ENCODE measurements around the gene ITPA. TPM values are rescaled to one million over a fixed set of nuclear protein-coding genes. Genes with fewer than 3 reads are reported as not detected.

Gene ITPA
- total and polyA plus RNA-seq, 2 of the 13 experiments (the other 11 are each of a cell fraction or from before 2014, with no cell fraction given): 60.1 to 103 TPM

DNA sequence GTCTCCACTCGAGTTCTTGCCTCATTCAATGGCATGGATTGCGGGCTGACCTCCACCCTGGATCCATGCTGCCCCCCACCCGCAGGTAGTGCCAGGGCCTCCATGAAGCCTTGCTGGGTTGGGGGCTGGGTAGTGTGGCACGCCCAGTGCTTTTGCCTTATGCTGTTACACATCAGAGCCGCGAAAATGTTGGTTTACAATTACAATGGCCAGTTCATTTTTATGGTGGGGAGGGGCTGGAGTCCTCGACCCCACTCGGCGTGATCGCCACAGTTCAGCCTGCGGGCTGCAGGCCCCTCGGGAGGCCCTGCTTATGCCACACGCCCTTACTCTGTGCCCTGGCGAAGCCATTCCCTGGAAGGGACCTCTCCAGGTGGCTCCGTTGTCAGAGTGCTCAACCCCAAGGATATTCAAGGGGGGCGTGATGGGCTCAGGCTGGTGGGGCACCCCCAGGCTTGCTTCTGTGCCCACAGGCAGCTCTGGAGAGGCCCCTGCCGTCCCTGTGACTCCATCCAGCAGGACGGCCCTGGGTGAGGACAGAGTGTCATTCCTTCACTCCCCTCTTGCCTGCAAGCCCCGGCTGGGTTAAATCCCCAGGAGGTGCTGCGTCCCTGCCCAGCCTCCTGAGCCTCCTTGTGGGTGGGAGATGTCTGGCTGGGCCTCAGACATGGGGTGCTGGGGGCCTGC, 14.8 kb downstream of the ITPA start (continued):
- no peak for TF ChIP-seq ZNF431 (CRISPR knock-in tag; IDR thresholded peaks at IDR 0.05; ENCODE audit: borderline replicate concordance, low read depth)
- no peak for TF ChIP-seq ZNF234 (CRISPR knock-in tag; conservative IDR thresholded peaks at IDR 0.05)
- TF ChIP-seq PHF8 (CRISPR knock-in tag; IDR thresholded peaks at IDR 0.05): peak; percentile 14; the same call in 1 of the 2 replicates
- no peak for TF ChIP-seq ZBTB25 (CRISPR knock-in tag; IDR thresholded peaks at IDR 0.05)
- TF ChIP-seq, protein P1, sequence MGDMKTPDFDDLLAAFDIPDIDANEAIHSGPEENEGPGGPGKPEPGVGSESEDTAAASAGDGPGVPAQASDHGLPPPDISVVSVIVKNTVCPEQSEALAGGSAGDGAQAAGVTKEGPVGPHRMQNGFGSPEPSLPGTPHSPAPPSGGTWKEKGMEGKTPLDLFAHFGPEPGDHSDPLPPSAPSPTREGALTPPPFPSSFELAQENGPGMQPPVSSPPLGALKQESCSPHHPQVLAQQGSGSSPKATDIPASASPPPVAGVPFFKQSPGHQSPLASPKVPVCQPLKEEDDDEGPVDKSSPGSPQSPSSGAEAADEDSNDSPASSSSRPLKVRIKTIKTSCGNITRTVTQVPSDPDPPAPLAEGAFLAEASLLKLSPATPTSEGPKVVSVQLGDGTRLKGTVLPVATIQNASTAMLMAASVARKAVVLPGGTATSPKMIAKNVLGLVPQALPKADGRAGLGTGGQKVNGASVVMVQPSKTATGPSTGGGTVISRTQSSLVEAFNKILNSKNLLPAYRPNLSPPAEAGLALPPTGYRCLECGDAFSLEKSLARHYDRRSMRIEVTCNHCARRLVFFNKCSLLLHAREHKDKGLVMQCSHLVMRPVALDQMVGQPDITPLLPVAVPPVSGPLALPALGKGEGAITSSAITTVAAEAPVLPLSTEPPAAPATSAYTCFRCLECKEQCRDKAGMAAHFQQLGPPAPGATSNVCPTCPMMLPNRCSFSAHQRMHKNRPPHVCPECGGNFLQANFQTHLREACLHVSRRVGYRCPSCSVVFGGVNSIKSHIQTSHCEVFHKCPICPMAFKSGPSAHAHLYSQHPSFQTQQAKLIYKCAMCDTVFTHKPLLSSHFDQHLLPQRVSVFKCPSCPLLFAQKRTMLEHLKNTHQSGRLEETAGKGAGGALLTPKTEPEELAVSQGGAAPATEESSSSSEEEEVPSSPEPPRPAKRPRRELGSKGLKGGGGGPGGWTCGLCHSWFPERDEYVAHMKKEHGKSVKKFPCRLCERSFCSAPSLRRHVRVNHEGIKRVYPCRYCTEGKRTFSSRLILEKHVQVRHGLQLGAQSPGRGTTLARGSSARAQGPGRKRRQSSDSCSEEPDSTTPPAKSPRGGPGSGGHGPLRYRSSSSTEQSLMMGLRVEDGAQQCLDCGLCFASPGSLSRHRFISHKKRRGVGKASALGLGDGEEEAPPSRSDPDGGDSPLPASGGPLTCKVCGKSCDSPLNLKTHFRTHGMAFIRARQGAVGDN (CRISPR knock-in tag; IDR thresholded peaks at IDR 0.05): peak; percentile 78
- peak; percentile 75 for TF ChIP-seq RBFOX2 (IDR thresholded peaks at IDR 0.05; ENCODE audit: low read depth, low read length)
- TF ChIP-seq MXD3 (CRISPR knock-in tag; IDR thresholded peaks at IDR 0.05): 0 out of 2 replicates have a peak, but pooled peaks have one; percentile 38
- no peak for TF ChIP-seq NR2F6 (IDR thresholded peaks at IDR 0.05)
- TF ChIP-seq NR2F6 (CRISPR knock-in tag; IDR thresholded peaks at IDR 0.05): no peak
- no peak; the same call in 1 of the 2 replicates for TF ChIP-seq HMG20B (CRISPR knock-in tag; conservative IDR thresholded peaks at IDR 0.05)
- no peak; the same call in 1 of the 2 replicates for TF ChIP-seq KDM2A (CRISPR knock-in tag; IDR thresholded peaks at IDR 0.05; ENCODE audit: borderline replicate concordance, low read depth)
- TF ChIP-seq ZSCAN30 (CRISPR knock-in tag; IDR thresholded peaks at IDR 0.05): no peak
- no peak for TF ChIP-seq KDM5B (CRISPR knock-in tag; IDR thresholded peaks at IDR 0.05; ENCODE audit: borderline replicate concordance)
- TF ChIP-seq ZNF878 (CRISPR knock-in tag; IDR thresholded peaks at IDR 0.05): no peak
- TF ChIP-seq, protein P2, sequence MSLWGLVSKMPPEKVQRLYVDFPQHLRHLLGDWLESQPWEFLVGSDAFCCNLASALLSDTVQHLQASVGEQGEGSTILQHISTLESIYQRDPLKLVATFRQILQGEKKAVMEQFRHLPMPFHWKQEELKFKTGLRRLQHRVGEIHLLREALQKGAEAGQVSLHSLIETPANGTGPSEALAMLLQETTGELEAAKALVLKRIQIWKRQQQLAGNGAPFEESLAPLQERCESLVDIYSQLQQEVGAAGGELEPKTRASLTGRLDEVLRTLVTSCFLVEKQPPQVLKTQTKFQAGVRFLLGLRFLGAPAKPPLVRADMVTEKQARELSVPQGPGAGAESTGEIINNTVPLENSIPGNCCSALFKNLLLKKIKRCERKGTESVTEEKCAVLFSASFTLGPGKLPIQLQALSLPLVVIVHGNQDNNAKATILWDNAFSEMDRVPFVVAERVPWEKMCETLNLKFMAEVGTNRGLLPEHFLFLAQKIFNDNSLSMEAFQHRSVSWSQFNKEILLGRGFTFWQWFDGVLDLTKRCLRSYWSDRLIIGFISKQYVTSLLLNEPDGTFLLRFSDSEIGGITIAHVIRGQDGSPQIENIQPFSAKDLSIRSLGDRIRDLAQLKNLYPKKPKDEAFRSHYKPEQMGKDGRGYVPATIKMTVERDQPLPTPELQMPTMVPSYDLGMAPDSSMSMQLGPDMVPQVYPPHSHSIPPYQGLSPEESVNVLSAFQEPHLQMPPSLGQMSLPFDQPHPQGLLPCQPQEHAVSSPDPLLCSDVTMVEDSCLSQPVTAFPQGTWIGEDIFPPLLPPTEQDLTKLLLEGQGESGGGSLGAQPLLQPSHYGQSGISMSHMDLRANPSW (CRISPR knock-in tag; IDR thresholded peaks at IDR 0.05; ENCODE audit: borderline replicate concordance): no peak
- TF ChIP-seq ARNT (IDR thresholded peaks at IDR 0.05): no peak
- TF ChIP-seq CREM (IDR thresholded peaks at IDR 0.05): no peak
- no peak for TF ChIP-seq CREM (CRISPR knock-in tag; IDR thresholded peaks at IDR 0.05)
- 0 out of 2 replicates have a peak, but pooled peaks have one; percentile 33 for TF ChIP-seq DNMT3B (CRISPR knock-in tag; conservative IDR thresholded peaks at IDR 0.05)
- TF ChIP-seq NFYC (CRISPR knock-in tag; IDR thresholded peaks at IDR 0.05): no peak
- no peak for TF ChIP-seq ZFP62 (CRISPR knock-in tag; IDR thresholded peaks at IDR 0.05)

Measured in HepG2 (cell line).